Measurements from ENCODE around the gene CDH6.

CDH6 gene

GRCh38 chr5:31193591-31194467 lies at the start of gene CDH6:
CDH6 (plus strand) TSS chr5:31193686; CDS start chr5:31267474, 73,788 bp downstream.
- no peak for FAIRE-seq

GRCh38 chr5:31144364-31144763 lies 49.1 kb upstream of the CDH6 start:
- FAIRE-seq, result no peak

- no peak for FAIRE-seq
Measured at GRCh38 chr5:31148959-31149475, 44.5 kb upstream of the CDH6 start.

GRCh38 chr5:31153521-31153920 lies 40.0 kb upstream of the CDH6 start:
- no peak for FAIRE-seq

GRCh38 chr5:31156631-31157160 lies 36.8 kb upstream of the CDH6 start:
- no peak for FAIRE-seq

- FAIRE-seq, result no peak
Measured at GRCh38 chr5:31157720-31158119, 35.8 kb upstream of the CDH6 start.

- no peak for FAIRE-seq
Measured at GRCh38 chr5:31158686-31159085, 34.8 kb upstream of the CDH6 start.

GRCh38 chr5:31161781-31162181 lies 31.7 kb upstream of the CDH6 start:
- FAIRE-seq, result no peak

GRCh38 chr5:31165729-31166128 lies 27.8 kb upstream of the CDH6 start:
- no peak for FAIRE-seq

- no peak for FAIRE-seq
Measured at GRCh38 chr5:31169379-31169778, 24.1 kb upstream of the CDH6 start.

- no peak for FAIRE-seq
Measured at GRCh38 chr5:31172881-31173280, 20.6 kb upstream of the CDH6 start.

GRCh38 chr5:31173614-31174013 lies 19.9 kb upstream of the CDH6 start:
- FAIRE-seq, result no peak

GRCh38 chr5:31181376-31181987 lies 12.0 kb upstream of the CDH6 start:
- FAIRE-seq, result no peak

GRCh38 chr5:31182136-31182535 lies 11.3 kb upstream of the CDH6 start:
- FAIRE-seq, result no peak

- FAIRE-seq, result no peak
Measured at GRCh38 chr5:31185951-31186350, 7.5 kb upstream of the CDH6 start.

- FAIRE-seq, result no peak
Measured at GRCh38 chr5:31186672-31187267, 6.7 kb upstream of the CDH6 start.

- no peak for FAIRE-seq
Measured at GRCh38 chr5:31187591-31187990, 5.9 kb upstream of the CDH6 start.

GRCh38 chr5:31192442-31192841 lies 1.0 kb upstream of the CDH6 start:
- FAIRE-seq, result no peak

- FAIRE-seq, result no peak
Measured at GRCh38 chr5:31193116-31193515, 370 bp upstream of the CDH6 start.

- no peak for FAIRE-seq
Measured at GRCh38 chr5:31194468-31194813, 955 bp downstream of the CDH6 start.

- no peak for FAIRE-seq
Measured at GRCh38 chr5:31194892-31195555, 1.5 kb downstream of the CDH6 start.

GRCh38 chr5:31196309-31196708 lies 2.8 kb downstream of the CDH6 start:
- FAIRE-seq, result no peak

- FAIRE-seq, result no peak
Measured at GRCh38 chr5:31197183-31197582, 3.7 kb downstream of the CDH6 start.

All from TTC549 (cell line).